HEK293 (cell line): Measurements from ENCODE around the gene PLXNA3.

Experiments used
- BCL11A ChIP-seq: fragments of 450-650 bp; formaldehyde crosslinking; IDR thresholded peaks from 2 replicates; pipeline ENCODE4 v1.5.1; 2016; ENCODE audit warnings: low read depth, missing biosample characterization, missing genetic modification characterization
- CTCF ChIP-seq: fragments of 450-650 bp; formaldehyde crosslinking; IDR thresholded peaks from 2 replicates; pipeline ENCODE4 v1.5.1; 2016; ENCODE audit warnings: missing biosample characterization, missing genetic modification characterization
- PRDM1 ChIP-seq: fragments of 450-650 bp; formaldehyde crosslinking; IDR thresholded peaks from 2 replicates; pipeline ENCODE4; 2016; ENCODE audit warnings: missing biosample characterization, missing genetic modification characterization
- ZBTB1 ChIP-seq: fragments of 450-650 bp; formaldehyde crosslinking; IDR thresholded peaks from 2 replicates; pipeline ENCODE4 v1.5.1; 2016; ENCODE audit warnings: missing biosample characterization, missing genetic modification characterization
- ZNF274 ChIP-seq, 2 experiments: fragments of 200-500 bp in 1 of 2; fragments of 450-650 bp in 1 of 2; sonication (Bioruptor generic) in 1 of 2; formaldehyde crosslinking in 1 of 2; IDR thresholded peaks; 2 replicates each; pipeline versions ENCODE4 v1.5.1 to v1.6.1; 2014 to 2016; ENCODE audit warnings: borderline replicate concordance in 1 of 2, inconsistent platforms in 1 of 2, low read length in 1 of 2, missing biosample characterization in 1 of 2, missing genetic modification characterization in 1 of 2
- ZNF341 ChIP-seq: fragments of 450-650 bp; formaldehyde crosslinking; IDR thresholded peaks from 2 replicates; pipeline ENCODE4; 2016; ENCODE audit warnings: low read depth, missing biosample characterization, missing genetic modification characterization
- ZNF785 ChIP-seq: fragments of 450-650 bp; formaldehyde crosslinking; IDR thresholded peaks from 2 replicates; pipeline ENCODE4 v1.5.1; 2016; ENCODE audit warnings: missing biosample characterization, missing genetic modification characterization
- ZNF837 ChIP-seq: fragments of 450-650 bp; formaldehyde crosslinking; IDR thresholded peaks from 2 replicates; pipeline ENCODE4 v1.5.1; 2016; ENCODE audit warnings: missing biosample characterization, missing genetic modification characterization
- TF ChIP-seq, protein P1 (sequence below): fragments of 450-650 bp; formaldehyde crosslinking; IDR thresholded peaks from 2 replicates; pipeline ENCODE4 v1.5.1; 2016; ENCODE audit warnings: missing biosample characterization, missing genetic modification characterization, borderline replicate concordance
- TF ChIP-seq, protein P2 (sequence below): fragments of 450-650 bp; formaldehyde crosslinking; IDR thresholded peaks from 2 replicates; pipeline ENCODE4 v1.5.1; 2016; ENCODE audit warnings: missing biosample characterization, missing genetic modification characterization, low read depth

DNA sequence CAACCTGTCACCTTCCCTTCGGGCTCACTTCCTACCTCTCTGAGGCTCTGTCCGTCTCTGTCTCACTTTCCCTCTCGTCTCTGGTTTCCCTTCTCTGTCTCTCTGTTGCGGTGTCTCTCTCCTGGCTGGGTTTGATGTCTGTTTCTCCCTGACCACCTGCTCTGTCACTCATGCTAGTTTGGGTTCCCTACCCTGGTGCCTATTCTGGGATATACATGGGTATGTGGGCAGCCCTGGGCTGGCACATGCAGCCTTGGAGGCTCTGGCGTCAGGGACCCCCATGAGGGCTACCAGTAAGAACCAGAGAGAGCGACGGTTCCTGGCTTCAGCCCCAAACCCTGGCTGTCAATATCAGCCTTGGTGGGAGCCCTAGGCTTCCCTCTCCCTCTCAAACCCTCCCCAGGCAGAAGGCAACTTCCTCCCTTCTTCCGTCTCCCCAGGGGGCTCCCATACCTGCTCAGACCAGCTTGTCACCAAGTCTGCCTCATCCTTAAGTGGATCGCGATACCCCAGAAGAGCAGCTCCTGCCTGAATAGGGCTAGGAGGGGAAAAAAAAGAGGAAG lies 49.3 kb upstream of the PLXNA3 start:
- TF ChIP-seq ZNF785 (tag by site-specific recombination) = no peak
- no peak for TF ChIP-seq ZNF274 (IDR thresholded peaks at IDR 0.05; ENCODE audit: low read length)
- no peak for TF ChIP-seq ZNF274 (tag by site-specific recombination; IDR thresholded peaks at IDR 0.05; ENCODE audit: borderline replicate concordance)
- no peak for TF ChIP-seq CTCF (tag by site-specific recombination)
- no peak for TF ChIP-seq BCL11A (tag by site-specific recombination)
- TF ChIP-seq, protein P1, sequence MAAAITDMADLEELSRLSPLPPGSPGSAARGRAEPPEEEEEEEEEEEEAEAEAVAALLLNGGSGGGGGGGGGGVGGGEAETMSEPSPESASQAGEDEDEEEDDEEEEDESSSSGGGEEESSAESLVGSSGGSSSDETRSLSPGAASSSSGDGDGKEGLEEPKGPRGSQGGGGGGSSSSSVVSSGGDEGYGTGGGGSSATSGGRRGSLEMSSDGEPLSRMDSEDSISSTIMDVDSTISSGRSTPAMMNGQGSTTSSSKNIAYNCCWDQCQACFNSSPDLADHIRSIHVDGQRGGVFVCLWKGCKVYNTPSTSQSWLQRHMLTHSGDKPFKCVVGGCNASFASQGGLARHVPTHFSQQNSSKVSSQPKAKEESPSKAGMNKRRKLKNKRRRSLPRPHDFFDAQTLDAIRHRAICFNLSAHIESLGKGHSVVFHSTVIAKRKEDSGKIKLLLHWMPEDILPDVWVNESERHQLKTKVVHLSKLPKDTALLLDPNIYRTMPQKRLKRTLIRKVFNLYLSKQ = no peak
- TF ChIP-seq ZNF837 (tag by site-specific recombination) = no peak
- TF ChIP-seq ZBTB1 (tag by site-specific recombination) = no peak
- no peak for TF ChIP-seq PRDM1 (tag by site-specific recombination)
- TF ChIP-seq ZNF341 = no peak
- TF ChIP-seq, protein P2, sequence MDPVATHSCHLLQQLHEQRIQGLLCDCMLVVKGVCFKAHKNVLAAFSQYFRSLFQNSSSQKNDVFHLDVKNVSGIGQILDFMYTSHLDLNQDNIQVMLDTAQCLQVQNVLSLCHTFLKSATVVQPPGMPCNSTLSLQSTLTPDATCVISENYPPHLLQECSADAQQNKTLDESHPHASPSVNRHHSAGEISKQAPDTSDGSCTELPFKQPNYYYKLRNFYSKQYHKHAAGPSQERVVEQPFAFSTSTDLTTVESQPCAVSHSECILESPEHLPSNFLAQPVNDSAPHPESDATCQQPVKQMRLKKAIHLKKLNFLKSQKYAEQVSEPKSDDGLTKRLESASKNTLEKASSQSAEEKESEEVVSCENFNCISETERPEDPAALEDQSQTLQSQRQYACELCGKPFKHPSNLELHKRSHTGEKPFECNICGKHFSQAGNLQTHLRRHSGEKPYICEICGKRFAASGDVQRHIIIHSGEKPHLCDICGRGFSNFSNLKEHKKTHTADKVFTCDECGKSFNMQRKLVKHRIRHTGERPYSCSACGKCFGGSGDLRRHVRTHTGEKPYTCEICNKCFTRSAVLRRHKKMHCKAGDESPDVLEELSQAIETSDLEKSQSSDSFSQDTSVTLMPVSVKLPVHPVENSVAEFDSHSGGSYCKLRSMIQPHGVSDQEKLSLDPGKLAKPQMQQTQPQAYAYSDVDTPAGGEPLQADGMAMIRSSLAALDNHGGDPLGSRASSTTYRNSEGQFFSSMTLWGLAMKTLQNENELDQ = no peak
